Prostate gland (tissue), 2 donors: ENCODE results near the gene EDEM3. TPM values are rescaled to one million over a fixed set of nuclear protein-coding genes. Genes with fewer than 3 reads are reported as not detected.
"Not testable (repeated sequence)": the region's sequence is repeated elsewhere in the genome, so short reads cannot be mapped to it uniquely, and the experiment has no call there.

Experiments
- DNase-seq: peaks from one replicate; pipeline ENCODE4 v3.0.0-alpha.2; 2019; ENCODE audit warnings: low spot score
- H3K27ac ChIP-seq, 2 donors: fragments of 200-600 bp; sonication (generic); 2 replicates each; pipeline ENCODE4 v1.5.1; 2017 to 2019
- H3K27me3 ChIP-seq: fragments of 200-600 bp; sonication (generic); replicated peaks from 2 replicates; pipeline ENCODE4 v1.5.1; 2019; ENCODE audit not compliant: insufficient read depth
- H3K36me3 ChIP-seq, 2 donors: fragments of 200-600 bp; sonication (generic); 1 replicate in 1 of 2; 2 replicates in 1 of 2; pipeline versions ENCODE4 v1.5.1 to v1.8.1; 2017 to 2019
- H3K4me1 ChIP-seq: fragments of 200-600 bp; sonication (generic); replicated peaks from 2 replicates; pipeline ENCODE4 v1.5.1; 2019
- H3K4me3 ChIP-seq, 2 donors: fragments of 200-600 bp; sonication (generic); 2 replicates each; pipeline ENCODE4 v1.5.1; 2017 to 2019
- H3K9me3 ChIP-seq: fragments of 200-600 bp; sonication (generic); 2 replicates; pipeline ENCODE4 v1.5.1; 2017
- POLR2A ChIP-seq: fragments of 450-650 bp; IDR thresholded peaks from one replicate; pipeline ENCODE4 v1.6.1; 2016; ENCODE audit warnings: antibody characterized with exemption, mild to moderate bottlenecking
- POLR2AphosphoS5 ChIP-seq: sonication (generic); formaldehyde crosslinking; IDR thresholded peaks from one replicate; pipeline ENCODE4 v1.6.1; 2017; ENCODE audit warnings: antibody characterized with exemption
- WGBS: methylation state at CpG from one replicate; pipeline ENCODE4 v1.1.5; 2018; 5-methylcytosine and 5-hydroxymethylcytosine counted together
- intact Hi-C: fragments of 100-400 bp; cut with DNase I; formaldehyde crosslinking; loops from one replicate; pipeline ENCODE4 v1.14.2; 2022
- total RNA-seq, 2 donors: library from RNA; depleted of rRNA; stranded (reverse); fragments of >200 nt; gene quantifications; one replicate each; pipeline ENCODE4 v1.1.0, GENCODE V29; 2016
- TF ChIP-seq, protein P1 (sequence below), 4 experiments: fragments of 200-600 bp in 2 of 4; fragments of 450-650 bp in 2 of 4; sonication (generic) in 2 of 4; IDR thresholded peaks; 1 replicate in 3 of 4; 2 replicates in 1 of 4; pipeline ENCODE4 v1.5.1; 2016 to 2019; ENCODE audit warnings: antibody characterized with exemption in 4 of 4, mild to moderate bottlenecking in 2 of 4, moderate library complexity in 2 of 4

EDEM3 gene
- total RNA-seq, 2 donors from 2014 or later = 31.1 to 55.3 TPM

DNA sequence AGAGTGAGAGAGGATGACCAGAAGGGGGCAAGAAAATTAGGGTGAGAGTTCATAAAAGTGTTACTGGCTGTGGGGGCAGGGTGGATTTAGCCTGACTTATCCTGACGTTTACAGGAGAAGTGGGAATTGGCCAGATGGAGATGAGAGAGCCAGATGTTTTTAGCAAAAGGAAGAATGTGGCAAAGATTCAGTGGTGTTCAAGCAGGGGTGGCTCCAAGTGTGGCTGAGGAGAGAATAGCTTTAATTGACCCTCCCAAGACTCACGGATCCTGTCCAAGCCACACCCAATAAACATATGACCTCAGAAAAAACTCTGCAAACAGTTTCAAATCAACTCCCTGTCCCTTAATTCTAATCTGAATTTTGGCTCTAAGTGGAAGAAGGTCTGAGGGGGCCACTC, 35.2 kb upstream of the EDEM3 start:
- H3K9me3 ChIP-seq = no peaks in the 10 kb centered on the region
- no peak for DNase-seq
- 25% methylated on average over 2 of the region's 2 CpGs for WGBS
- intact Hi-C loops = no loop called here
- H3K27ac ChIP-seq = no peak overlapping the region
- H3K36me3 ChIP-seq = no peaks in the 10 kb centered on the region
- H3K27me3 ChIP-seq = no peaks in the 10 kb centered on the region
- no peak overlapping the region for H3K4me3 ChIP-seq
- H3K4me1 ChIP-seq = no peaks in the 10 kb centered on the region
- TF ChIP-seq, protein P1, sequence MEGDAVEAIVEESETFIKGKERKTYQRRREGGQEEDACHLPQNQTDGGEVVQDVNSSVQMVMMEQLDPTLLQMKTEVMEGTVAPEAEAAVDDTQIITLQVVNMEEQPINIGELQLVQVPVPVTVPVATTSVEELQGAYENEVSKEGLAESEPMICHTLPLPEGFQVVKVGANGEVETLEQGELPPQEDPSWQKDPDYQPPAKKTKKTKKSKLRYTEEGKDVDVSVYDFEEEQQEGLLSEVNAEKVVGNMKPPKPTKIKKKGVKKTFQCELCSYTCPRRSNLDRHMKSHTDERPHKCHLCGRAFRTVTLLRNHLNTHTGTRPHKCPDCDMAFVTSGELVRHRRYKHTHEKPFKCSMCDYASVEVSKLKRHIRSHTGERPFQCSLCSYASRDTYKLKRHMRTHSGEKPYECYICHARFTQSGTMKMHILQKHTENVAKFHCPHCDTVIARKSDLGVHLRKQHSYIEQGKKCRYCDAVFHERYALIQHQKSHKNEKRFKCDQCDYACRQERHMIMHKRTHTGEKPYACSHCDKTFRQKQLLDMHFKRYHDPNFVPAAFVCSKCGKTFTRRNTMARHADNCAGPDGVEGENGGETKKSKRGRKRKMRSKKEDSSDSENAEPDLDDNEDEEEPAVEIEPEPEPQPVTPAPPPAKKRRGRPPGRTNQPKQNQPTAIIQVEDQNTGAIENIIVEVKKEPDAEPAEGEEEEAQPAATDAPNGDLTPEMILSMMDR (IDR thresholded peaks at IDR 0.05) = no peak
- no peak for TF ChIP-seq POLR2AphosphoS5
- TF ChIP-seq POLR2A = no peak

DNA sequence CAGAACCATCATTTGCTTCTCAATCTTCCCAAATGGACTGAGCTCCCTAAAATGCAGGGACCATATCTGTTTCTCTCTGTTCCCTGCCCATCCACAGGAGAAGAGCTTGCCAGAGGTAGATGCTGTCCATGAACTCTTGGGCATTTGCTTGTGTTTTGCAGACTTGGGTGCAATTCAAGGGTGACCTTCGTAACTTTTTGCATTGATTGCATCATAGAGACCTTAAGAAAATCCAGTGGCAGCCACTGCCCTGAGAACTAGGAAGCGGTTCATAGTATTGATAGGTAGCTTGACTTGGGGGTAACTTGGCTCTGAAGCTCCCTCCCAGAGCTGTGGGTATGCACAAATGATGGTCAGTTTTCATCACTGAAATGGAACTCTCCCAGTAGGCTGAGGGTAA, 34.3 kb upstream of the EDEM3 start:
- Histone ChIP-seq H3K27ac (no peak overlapping the region), H3K4me3 (no peak overlapping the region), H3K27me3 (no peaks in the 10 kb centered on the region), H3K4me1 (no peaks in the 10 kb centered on the region), H3K36me3 (no peaks in the 10 kb centered on the region), H3K9me3 (no peaks in the 10 kb centered on the region)
- TF ChIP-seq POLR2AphosphoS5 (no peak), POLR2A (no peak)
- TF ChIP-seq, protein P1 (IDR thresholded peaks at IDR 0.05) = no peak
- 94% methylated on average over 2 of the region's 2 CpGs for WGBS
- DNase-seq = no peak
- intact Hi-C loops = no loop called here

DNA sequence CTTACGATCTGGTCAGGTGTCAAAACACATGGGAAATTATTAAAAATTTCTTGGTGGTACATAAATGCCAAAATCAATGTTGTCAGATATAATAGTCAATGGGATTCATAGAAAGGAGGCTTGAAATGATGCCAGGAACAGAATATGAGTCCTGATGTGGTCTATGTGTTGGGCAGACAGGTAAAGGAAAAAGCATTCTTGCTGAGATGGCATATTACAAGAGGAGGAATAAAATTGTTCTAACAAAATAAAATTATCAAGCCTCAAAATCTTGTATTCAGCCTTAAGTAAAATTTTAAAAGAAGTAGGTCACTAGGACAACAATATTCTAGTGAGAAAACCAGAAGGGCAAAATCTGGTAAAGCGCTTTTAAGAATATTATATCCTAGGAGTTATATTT, 30.9 kb upstream of the EDEM3 start:
- no peaks in the 10 kb centered on the region for H3K4me1 ChIP-seq
- DNase-seq = no peak
- intact Hi-C loops = no loop called here
- H3K9me3 ChIP-seq = no peaks in the 10 kb centered on the region
- no peak for TF ChIP-seq POLR2A
- TF ChIP-seq, protein P1 (IDR thresholded peaks at IDR 0.05) = no peak
- H3K27me3 ChIP-seq = no peaks in the 10 kb centered on the region
- H3K27ac ChIP-seq = no peak overlapping the region
- no peak overlapping the region for H3K4me3 ChIP-seq
- WGBS = 100% methylated on average over 2 of the region's 2 CpGs
- H3K36me3 ChIP-seq = no peaks in the 10 kb centered on the region

DNA sequence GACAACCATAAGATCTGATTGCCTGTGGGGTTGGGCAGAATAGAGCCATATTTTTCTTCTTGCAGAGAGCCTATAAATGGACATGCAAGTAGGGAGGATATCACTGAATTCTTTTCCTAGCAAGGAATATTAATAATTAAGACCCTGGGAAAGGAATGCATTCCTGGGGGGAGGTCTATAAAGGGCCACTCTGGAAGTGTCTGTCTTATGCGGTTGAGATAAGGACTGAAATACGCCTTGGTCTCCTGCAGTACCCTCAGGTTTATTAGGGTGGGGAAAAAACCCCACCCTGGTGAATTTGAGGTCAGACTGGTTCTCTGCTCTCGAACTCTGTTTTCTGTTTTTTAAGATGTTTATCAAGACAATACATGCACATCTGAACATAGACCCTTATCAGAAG, 29.1 kb upstream of the EDEM3 start:
- H3K27me3 ChIP-seq, H3K4me1 ChIP-seq, H3K4me3 ChIP-seq, H3K36me3 ChIP-seq, intact Hi-C loops, H3K9me3 ChIP-seq, H3K27ac ChIP-seq, DNase-seq: not testable (repeated sequence)
- WGBS = 94% methylated on average over 3 of the region's 3 CpGs

DNA sequence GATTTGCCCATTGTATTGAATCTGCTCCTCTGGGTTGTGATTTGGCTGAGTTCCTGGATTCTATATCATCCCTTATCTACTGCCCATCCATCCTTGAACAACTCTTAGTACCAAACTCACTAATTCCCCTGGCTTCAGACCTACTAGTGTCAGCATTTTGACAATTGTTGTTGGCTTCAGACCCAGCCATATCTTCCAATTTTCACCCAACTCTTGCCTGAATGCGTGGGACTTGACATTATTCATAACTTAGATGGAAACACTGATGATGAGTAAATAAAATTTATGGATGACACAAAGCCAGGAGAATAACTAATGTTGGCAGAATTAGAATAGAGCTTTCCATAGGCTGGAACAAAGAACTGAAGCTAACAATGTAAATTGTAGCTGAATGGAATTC, 27.3 kb upstream of the EDEM3 start:
- Histone ChIP-seq H3K36me3 (no peaks in the 10 kb centered on the region), H3K27me3 (no peaks in the 10 kb centered on the region), H3K4me1 (no peaks in the 10 kb centered on the region), H3K9me3 (no peaks in the 10 kb centered on the region), H3K27ac (no peak overlapping the region), H3K4me3 (no peak overlapping the region)
- intact Hi-C loops = no loop called here
- no peak for DNase-seq
- 90% methylated on average over 1 of the region's 1 CpG for WGBS
- TF ChIP-seq POLR2AphosphoS5 = no peak
- no peak for TF ChIP-seq POLR2A
- TF ChIP-seq, protein P1 (IDR thresholded peaks at IDR 0.05) = no peak

DNA sequence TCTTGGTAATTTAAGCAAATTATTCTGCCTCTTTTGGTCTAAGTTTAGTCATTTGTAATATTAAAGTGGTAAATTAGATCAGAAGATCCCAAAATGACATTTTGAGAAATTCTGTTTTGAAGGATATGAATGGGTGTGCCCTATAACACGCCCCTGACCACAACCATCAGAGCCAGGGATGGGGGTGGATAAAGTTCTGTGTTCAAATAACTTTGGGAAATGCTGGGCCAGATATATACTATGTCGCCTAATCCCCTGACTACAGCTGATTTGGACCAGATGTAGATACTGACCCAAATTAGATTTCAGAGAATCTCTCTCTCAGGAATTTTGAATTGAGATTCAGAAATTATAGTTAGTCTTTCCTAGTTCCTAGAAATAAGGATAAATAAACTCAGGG, 21.2 kb upstream of the EDEM3 start:
- intact Hi-C loops = no loop called here
- H3K27me3 ChIP-seq = no peaks in the 10 kb centered on the region
- WGBS = 56% methylated on average over 2 of the region's 2 CpGs
- H3K9me3 ChIP-seq = no peaks in the 10 kb centered on the region
- H3K4me1 ChIP-seq = no peaks in the 10 kb centered on the region
- no peak overlapping the region for H3K4me3 ChIP-seq
- no peaks in the 10 kb centered on the region for H3K36me3 ChIP-seq
- H3K27ac ChIP-seq = no peak overlapping the region
- TF ChIP-seq POLR2A = no peak
- TF ChIP-seq, protein P1 (IDR thresholded peaks at IDR 0.05) = no peak
- no peak for TF ChIP-seq POLR2AphosphoS5
- DNase-seq = no peak
